ENCODE data around the gene EXT2.

EXT2 gene

DNA sequence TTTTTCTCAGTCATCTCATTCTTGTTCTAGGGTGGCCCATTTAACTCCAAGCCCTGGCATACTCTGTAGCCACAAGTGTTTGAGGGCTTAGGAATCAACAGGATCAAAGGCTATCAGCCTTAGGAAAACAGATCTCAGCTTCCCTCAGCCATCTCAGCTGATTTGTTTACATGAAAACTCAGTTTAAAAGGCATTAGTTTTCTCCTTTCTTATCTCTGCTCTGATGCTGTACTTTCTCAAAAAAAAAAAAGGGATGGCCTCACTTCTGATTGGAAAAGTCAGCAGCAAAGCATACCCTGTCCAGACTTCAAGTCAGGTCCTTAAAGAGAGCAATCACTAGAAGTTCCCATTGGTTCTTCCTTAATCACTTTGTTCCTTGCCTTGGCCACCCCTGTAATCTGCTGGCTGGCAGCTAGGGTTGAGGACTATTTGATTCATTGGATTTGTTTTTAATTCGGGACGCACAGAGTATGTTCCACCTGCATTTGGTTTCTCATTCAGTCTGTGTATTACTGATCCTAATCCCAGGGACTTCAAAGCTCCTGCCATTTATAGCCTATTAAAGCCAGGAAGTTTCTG, 102.8 kb downstream of the EXT2 start:
- TF ChIP-seq, protein P1, sequence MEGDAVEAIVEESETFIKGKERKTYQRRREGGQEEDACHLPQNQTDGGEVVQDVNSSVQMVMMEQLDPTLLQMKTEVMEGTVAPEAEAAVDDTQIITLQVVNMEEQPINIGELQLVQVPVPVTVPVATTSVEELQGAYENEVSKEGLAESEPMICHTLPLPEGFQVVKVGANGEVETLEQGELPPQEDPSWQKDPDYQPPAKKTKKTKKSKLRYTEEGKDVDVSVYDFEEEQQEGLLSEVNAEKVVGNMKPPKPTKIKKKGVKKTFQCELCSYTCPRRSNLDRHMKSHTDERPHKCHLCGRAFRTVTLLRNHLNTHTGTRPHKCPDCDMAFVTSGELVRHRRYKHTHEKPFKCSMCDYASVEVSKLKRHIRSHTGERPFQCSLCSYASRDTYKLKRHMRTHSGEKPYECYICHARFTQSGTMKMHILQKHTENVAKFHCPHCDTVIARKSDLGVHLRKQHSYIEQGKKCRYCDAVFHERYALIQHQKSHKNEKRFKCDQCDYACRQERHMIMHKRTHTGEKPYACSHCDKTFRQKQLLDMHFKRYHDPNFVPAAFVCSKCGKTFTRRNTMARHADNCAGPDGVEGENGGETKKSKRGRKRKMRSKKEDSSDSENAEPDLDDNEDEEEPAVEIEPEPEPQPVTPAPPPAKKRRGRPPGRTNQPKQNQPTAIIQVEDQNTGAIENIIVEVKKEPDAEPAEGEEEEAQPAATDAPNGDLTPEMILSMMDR (IDR thresholded peaks at IDR 0.05; ENCODE audit: low read depth, low read length), result no peak
- H3K4me3 ChIP-seq (replicated peaks in 1 of 2; ENCODE audit: low read depth in 2 of 2, low read length in 2 of 2), result no peak overlapping the region
- no peak for DNase-seq (ENCODE audit: low read depth in 2 of 2)

DNA sequence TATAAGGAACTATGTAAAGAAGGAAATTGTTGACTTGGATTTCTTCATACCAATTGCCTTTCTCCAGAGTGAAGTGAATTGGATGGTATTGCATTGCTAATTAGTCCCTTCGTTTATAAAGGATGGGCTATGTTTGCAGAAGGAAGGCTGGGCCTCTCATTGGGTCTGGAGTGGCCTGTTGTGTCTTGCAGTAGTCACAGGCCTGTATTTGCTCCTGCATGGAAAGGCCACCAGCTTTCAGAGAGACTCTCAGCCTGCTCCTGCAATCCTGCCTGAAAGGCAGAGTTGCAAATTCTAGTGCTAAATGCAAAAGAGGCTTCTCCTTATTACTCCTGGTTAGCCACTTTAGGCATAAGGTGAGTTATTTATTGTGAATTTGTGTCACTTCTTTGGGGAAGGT, 103.8 kb downstream of the EXT2 start:
- H3K4me3 ChIP-seq (replicated peaks in 1 of 2; ENCODE audit: low read depth in 2 of 2, low read length in 2 of 2), result no peak overlapping the region
- TF ChIP-seq, protein P1 (IDR thresholded peaks at IDR 0.05; ENCODE audit: low read depth, low read length), result no peak
- no peak for DNase-seq (ENCODE audit: low read depth in 2 of 2)

DNA sequence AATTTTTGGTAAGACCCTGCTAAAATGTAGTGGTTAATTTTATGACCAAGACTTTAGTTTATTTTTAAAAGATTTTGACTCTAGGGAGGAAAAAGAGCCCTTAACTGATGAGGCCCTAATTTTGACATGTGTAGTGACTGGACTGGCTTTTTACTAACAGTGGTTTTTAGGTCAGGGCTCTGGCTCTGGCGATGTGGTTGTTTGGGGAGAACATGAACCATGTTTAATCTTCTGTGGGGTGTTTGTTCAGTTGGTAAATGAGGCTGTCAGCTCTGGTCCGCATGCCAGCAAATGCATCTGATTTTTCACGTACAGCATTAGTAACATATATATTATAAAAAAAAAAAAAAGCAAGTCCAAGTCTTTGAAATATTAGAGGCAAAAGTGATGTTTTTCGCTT, 104.3 kb downstream of the EXT2 start:
- no peak for DNase-seq (ENCODE audit: low read depth in 2 of 2)
- TF ChIP-seq, protein P1 (IDR thresholded peaks at IDR 0.05; ENCODE audit: low read depth, low read length), result no peak
- no peak overlapping the region for H3K4me3 ChIP-seq (replicated peaks in 1 of 2; ENCODE audit: low read depth in 2 of 2, low read length in 2 of 2)

DNA sequence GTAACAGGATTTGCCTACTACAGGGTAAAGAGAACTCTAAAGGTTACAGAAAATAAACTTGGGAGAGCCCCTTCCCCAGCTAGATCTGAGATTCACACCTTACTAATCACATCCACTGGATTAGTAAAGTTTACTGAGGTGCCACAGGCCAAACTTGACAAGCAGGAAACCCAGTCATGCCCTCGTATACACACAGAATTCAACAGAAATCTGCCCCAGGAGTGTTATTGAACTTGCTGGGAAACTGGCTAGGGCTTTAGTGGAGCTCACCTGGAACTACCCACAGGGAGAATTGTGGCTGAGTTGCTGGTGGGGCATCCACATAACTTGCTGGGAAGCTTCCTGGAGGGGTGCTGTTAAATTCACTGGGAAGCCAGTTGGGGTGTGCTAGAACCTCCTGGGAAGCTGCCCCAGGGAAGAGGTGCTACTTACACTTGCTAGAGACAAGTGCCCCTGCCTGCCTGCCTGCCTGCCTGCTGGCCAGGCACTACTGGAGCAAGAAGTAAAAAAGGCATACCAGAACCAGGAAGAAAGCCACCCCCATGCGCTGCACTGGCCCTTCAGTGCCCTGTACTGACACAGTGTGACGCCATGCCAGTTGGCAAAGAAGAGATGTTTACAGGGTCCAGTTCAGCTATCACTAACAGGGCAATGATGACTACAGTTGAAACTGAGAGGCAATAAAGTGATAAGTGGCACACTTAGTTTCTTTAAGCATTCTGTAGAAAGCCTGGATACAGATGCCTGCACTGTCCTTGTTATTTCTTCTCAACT, 108.0 kb downstream of the EXT2 start:
- DNase-seq (ENCODE audit: low read depth in 2 of 2), result no peak
- H3K4me3 ChIP-seq (replicated peaks in 1 of 2; ENCODE audit: low read depth in 2 of 2, low read length in 2 of 2), result no peak overlapping the region
- TF ChIP-seq, protein P1 (IDR thresholded peaks at IDR 0.05; ENCODE audit: low read depth, low read length), result no peak

DNA sequence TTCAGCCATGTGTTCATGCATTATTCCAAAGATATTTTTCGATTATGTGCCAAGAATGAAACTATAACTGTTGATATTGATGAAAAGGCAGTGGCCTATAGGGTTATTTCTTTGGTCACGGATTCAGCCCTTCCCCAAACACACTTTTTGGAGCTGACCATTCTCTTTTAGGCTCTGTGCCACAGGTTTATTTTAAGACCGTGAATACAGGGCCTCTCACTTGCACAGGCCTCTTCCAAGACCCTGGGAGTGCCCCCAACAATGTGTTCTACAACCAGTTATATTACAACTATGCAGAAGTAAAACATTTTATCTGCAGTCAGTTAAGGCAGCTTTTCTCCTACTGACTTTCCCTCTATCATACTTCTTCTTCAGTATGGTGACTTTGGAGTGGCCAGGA, 109.9 kb downstream of the EXT2 start:
- no peak for DNase-seq (ENCODE audit: low read depth in 2 of 2)
- TF ChIP-seq, protein P1 (IDR thresholded peaks at IDR 0.05; ENCODE audit: low read depth, low read length), result no peak
- no peak overlapping the region for H3K4me3 ChIP-seq (replicated peaks in 1 of 2; ENCODE audit: low read depth in 2 of 2, low read length in 2 of 2)

DNA sequence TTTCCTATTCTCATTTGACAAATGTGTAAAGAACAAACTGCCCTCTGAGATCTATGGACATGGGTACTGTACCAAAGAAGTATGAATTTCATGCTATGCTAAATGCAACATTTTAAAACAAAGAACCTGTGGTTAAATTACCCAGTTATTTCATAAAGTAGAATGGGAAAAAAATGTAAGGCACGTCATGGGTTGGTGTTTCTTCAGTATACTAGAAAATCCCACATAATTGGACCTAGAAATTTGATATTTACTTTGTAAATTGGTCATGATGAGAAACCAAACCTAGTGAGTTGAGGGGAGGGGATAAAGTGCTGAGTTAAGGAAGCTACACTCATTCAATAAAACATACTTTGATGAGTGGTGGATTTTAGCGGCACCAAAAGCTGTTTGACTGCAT, 110.4 kb downstream of the EXT2 start:
- no peak for DNase-seq (ENCODE audit: low read depth in 2 of 2)
- TF ChIP-seq, protein P1 (IDR thresholded peaks at IDR 0.05; ENCODE audit: low read depth, low read length), result no peak
- H3K4me3 ChIP-seq (replicated peaks in 1 of 2; ENCODE audit: low read depth in 2 of 2, low read length in 2 of 2), result no peak overlapping the region

All from cardiac fibroblast (primary cell).